OCI-LY1 (cell line): Measurements from ENCODE around the gene TMEM143.

ENCODE experiments used
- H2AFZ ChIP-seq: fragments of 200-600 bp; sonication (generic), shearing (Covaris generic); 2 replicates; pipeline ENCODE4 v1.6.0; 2014; ENCODE audit warnings: antibody characterized with exemption, mild to moderate bottlenecking, low read length
- H3F3A ChIP-seq: fragments of 200-600 bp; sonication (generic), shearing (Covaris generic); 2 replicates; pipeline ENCODE4 v1.6.0; 2014; ENCODE audit warnings: mild to moderate bottlenecking, antibody characterized with exemption, low read length, moderate library complexity; ENCODE audit not compliant: insufficient read depth
- H3K27ac ChIP-seq: fragments of 200-600 bp; sonication (generic); 2 replicates; pipeline ENCODE4 v1.5.1; 2014; ENCODE audit warnings: low read length, mixed run types, mild to moderate bottlenecking, low read depth; ENCODE audit not compliant: poor library complexity, severe bottlenecking
- H3K27me3 ChIP-seq: fragments of 200-600 bp; sonication (generic); 2 replicates; pipeline ENCODE4 v1.6.0; 2014; ENCODE audit warnings: antibody characterized with exemption, mild to moderate bottlenecking, low read length, moderate library complexity; ENCODE audit not compliant: insufficient read depth
- H3K36me3 ChIP-seq: fragments of 200-600 bp; sonication (generic); 2 replicates; pipeline ENCODE4 v1.6.1; 2014; ENCODE audit warnings: mild to moderate bottlenecking, antibody characterized with exemption, low read length, moderate library complexity, mixed read lengths; ENCODE audit not compliant: insufficient read depth
- H3K4me1 ChIP-seq: fragments of 200-600 bp; sonication (generic); 2 replicates; pipeline ENCODE4 v1.5.1; 2014; ENCODE audit warnings: mild to moderate bottlenecking, low read length, moderate library complexity; ENCODE audit not compliant: insufficient read depth, severe bottlenecking
- H3K4me2 ChIP-seq: fragments of 200-600 bp; sonication (generic), shearing (Covaris generic); 2 replicates; pipeline ENCODE4 v1.6.1; 2014; ENCODE audit warnings: low read length
- H3K4me3 ChIP-seq: fragments of 200-600 bp; sonication (generic); 2 replicates; pipeline ENCODE4 v1.5.1; 2014; ENCODE audit warnings: low read length, low read depth, mild to moderate bottlenecking, mixed read lengths; ENCODE audit not compliant: poor library complexity, severe bottlenecking
- H3K79me2 ChIP-seq: fragments of 200-600 bp; shearing (Covaris generic); 2 replicates; pipeline ENCODE4 v1.6.1; 2016; ENCODE audit warnings: mixed run types, low read length, mixed read lengths; ENCODE audit not compliant: insufficient read depth
- H3K9ac ChIP-seq: fragments of 200-600 bp; sonication (generic), shearing (Covaris generic); 2 replicates; pipeline ENCODE4 v1.6.1; 2014; ENCODE audit warnings: mild to moderate bottlenecking, low read length, mixed read lengths
- H3K9me2 ChIP-seq: fragments of 200-600 bp; sonication (generic), shearing (Covaris generic); 2 replicates; pipeline ENCODE4 v1.6.1; 2014; ENCODE audit warnings: low read depth, mild to moderate bottlenecking, low read length, mixed read lengths
- H3K9me3 ChIP-seq: fragments of 200-600 bp; shearing (Covaris generic); 2 replicates; pipeline ENCODE4 v1.6.1; 2014; ENCODE audit warnings: low read length, mixed read lengths
- H4K20me1 ChIP-seq: fragments of 200-600 bp; sonication (generic), shearing (Covaris generic); 2 replicates; pipeline ENCODE4 v1.6.0; 2016; ENCODE audit warnings: mild to moderate bottlenecking, low read length; ENCODE audit not compliant: insufficient read depth
- CTCF ChIP-seq: fragments of 200-600 bp; sonication (generic), shearing (Covaris generic); IDR thresholded peaks from 2 replicates; pipeline ENCODE4 v1.5.1; 2017; ENCODE audit warnings: mild to moderate bottlenecking, antibody characterized with exemption, low read length, moderate library complexity, mixed read lengths
- EZH2 ChIP-seq: fragments of 200-600 bp; sonication (generic), shearing (Covaris generic); IDR thresholded peaks from 2 replicates; pipeline ENCODE4 v1.8.0; 2017; ENCODE audit warnings: borderline replicate concordance, mixed run types, mild to moderate bottlenecking, antibody characterized with exemption, low read length, moderate library complexity, mixed read lengths

The TMEM143 gene

GRCh38 chr19:48359123-48359522 lies 4.6 kb downstream of the TMEM143 start:
- Histone ChIP-seq H3K4me2 (no peak overlapping the region), H3K27me3 (no peaks in the 10 kb centered on the region), H3K4me3 (no peak overlapping the region), H3K4me1 (peaks cover 10% of the 10 kb centered on the region), H3K9ac (no peak overlapping the region), H2AFZ (no peak overlapping the region), H3K79me2 (no peaks in the 10 kb centered on the region), H3K36me3 (no peaks in the 10 kb centered on the region), H4K20me1 (no peaks in the 10 kb centered on the region), H3F3A (no peaks in the 10 kb centered on the region), H3K9me3 (no peaks in the 10 kb centered on the region), H3K27ac (no peak overlapping the region), H3K9me2 (no peaks in the 10 kb centered on the region)
- TF ChIP-seq CTCF: no peak
- TF ChIP-seq EZH2: no peak

- Histone ChIP-seq H3K27ac (no peak overlapping the region), H3F3A (no peaks in the 10 kb centered on the region), H2AFZ (no peak overlapping the region), H3K9me2 (no peaks in the 10 kb centered on the region), H3K79me2 (no peaks in the 10 kb centered on the region), H3K4me2 (no peak overlapping the region), H3K4me3 (no peak overlapping the region), H3K9me3 (no peaks in the 10 kb centered on the region), H3K36me3 (no peaks in the 10 kb centered on the region), H3K4me1 (no peaks in the 10 kb centered on the region), H3K9ac (no peak overlapping the region), H4K20me1 (no peaks in the 10 kb centered on the region), H3K27me3 (no peaks in the 10 kb centered on the region)
- TF ChIP-seq CTCF (no peak), EZH2 (no peak)
These were observed 8.3 kb downstream of the TMEM143 start for GRCh38 chr19:48355365-48355954.

- Histone ChIP-seq H3K27me3 (no peaks in the 10 kb centered on the region), H3K27ac (no peak overlapping the region), H2AFZ (no peak overlapping the region), H3K4me1 (no peaks in the 10 kb centered on the region), H3K9ac (no peak overlapping the region), H3K36me3 (no peaks in the 10 kb centered on the region), H3K9me2 (no peaks in the 10 kb centered on the region), H3K79me2 (no peaks in the 10 kb centered on the region), H3K4me2 (no peak overlapping the region), H3K9me3 (no peaks in the 10 kb centered on the region), H3F3A (no peaks in the 10 kb centered on the region), H4K20me1 (no peaks in the 10 kb centered on the region), H3K4me3 (no peak overlapping the region)
- TF ChIP-seq EZH2 (no peak), CTCF (no peak)
These were observed 9.3 kb downstream of the TMEM143 start for GRCh38 chr19:48354332-48354992.
